Activated CD4-positive, alpha-beta T cell treated with anti-CD3 and anti-CD28 coated beads for 24 hours (primary cell): ENCODE results near the gene TRIM13.
A peak's percentile ranks its signal among the peaks of the same experiment; 100 is the strongest.
"Not testable (repeated sequence)": the region's sequence is repeated elsewhere in the genome, so short reads cannot be mapped to it uniquely, and the experiment has no call there.

Experiments used
- DNase-seq, 2 donors: peaks; one replicate each; pipeline ENCODE4 v3.0.0-alpha.2; 2020; ENCODE audit warnings: low read depth in 2 of 2

TRIM13 gene, protein sequence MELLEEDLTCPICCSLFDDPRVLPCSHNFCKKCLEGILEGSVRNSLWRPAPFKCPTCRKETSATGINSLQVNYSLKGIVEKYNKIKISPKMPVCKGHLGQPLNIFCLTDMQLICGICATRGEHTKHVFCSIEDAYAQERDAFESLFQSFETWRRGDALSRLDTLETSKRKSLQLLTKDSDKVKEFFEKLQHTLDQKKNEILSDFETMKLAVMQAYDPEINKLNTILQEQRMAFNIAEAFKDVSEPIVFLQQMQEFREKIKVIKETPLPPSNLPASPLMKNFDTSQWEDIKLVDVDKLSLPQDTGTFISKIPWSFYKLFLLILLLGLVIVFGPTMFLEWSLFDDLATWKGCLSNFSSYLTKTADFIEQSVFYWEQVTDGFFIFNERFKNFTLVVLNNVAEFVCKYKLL

DNA sequence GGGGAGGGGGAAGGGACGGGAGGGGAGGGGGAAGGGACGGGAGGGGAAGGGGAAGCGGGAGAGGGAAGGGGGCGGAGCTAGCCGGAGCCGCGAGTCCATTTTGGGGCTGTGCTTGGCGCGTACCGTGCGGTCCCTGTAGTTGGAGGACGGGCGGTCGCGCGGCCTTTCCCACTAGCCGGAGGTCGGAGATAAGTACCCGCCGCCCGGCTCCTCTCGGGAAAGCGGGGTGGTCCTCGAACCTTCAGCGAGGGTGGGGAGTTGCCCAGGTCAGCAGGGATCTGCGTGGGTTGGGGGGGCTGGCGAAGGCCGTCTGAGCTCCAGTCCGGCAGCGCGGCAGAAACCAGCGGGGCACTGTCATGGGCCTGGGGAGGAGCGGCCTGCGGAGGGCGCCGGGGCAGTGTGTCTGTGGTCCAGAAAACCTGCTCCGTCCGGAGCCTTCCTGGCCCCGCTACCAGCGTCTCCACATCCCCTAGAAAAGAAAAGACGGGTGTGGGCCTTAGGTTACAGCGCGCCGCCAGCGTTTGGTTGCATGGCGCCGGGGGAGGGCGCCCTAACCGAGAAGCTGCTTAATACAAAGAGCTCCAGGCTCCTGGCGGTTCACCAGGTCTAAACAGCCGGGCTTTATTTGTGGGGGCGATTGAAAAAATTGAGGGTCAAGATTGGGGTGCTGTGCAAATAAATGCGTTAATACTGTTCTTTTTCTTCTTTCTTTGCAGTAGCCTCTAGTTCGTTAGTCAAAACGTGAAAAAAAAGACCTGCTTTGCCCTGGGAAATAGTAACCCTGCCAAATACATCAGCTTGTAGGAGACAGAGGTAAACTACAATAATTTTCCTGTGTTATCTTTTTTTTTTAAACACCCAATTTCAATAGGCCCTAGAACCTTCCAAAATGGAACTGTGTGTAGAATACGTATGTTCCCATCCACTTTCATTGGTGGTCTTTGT is at the start of gene TRIM13:
Gene TRIM13, plus strand, starts transcription at position 92 of the 945 bp plus-strand sequence. CDS start 14,899 bp downstream, outside the sequence.
- DNase-seq, result peak; percentile 69 to 70

DNA sequence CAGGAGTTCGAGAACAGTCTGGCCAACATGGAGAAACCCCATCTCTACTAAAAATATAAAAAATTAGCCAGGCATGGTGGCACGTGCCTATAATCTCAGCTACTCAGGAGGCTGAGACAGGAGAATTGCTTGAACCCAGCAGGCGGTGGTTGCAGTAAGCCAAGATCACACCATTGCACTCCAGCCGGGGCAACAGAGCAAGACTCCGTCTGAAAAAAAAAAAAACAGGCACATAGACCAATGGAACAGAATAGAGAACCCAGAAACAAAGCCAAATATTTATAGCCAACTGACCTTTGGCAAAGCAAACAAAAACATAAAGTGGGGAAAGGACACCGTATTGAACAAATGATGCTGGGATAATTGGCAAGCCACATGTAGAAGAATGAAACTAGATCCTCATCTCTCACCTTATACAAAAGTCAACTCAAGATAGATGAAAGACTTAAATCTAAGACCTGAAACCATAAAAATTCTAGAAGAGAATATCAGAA is 48.0 kb upstream of the TRIM13 start:
- not testable (repeated sequence) for DNase-seq

DNA sequence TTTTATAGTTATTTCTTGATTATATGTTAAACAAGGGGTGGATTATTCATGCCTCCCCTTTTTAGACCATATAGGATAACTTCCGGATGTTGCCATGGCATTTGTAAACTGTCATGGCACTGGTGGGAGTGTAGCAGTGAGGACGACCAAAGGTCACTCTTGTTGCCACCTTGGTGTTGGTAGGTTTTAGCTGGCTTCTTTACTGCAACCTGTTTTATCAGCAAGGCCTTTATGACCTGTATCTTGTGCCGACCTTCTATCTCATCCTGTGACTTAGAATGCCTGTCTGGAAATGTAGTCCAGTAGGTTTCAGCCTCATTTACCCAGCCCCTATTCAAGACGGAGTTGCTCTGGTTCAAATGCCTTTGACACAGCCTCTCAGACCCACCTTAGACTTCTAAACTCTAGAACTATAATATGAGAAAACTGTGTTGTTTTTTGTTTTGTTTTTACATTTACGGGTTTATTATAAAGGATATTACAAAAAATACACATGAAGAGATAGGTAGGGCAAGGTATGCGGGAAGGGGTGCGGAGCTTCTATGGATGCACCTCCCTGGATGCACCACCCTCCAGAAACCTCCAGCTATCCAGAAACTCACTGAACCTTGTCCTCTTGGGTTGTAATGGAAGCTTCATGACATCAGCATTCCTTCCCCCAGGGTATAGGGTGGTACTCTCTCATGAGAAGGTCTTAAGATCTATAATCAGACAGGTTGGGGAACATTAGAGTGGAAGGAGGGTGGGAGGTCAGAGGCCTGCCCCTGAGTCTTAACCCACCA is 44.9 kb upstream of the TRIM13 start:
- no peak for DNase-seq

DNA sequence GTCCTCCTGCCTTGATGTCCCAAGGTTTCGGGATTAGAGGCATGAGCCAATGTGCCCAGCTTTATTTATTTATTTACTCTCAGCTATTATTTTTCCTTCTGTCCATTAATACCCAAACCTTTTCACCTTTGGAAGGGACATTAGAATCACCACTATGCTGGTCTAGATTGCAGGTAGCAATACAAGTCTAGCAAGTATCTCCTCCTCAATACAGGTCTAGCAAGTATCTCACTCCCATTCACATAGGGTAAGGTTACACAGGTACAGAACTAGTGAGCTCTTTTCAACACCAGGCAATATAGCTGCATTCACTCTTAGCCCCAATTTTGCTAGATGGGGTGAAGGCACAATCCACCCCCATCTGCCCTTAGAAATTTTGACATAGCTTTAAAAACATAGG is 43.3 kb upstream of the TRIM13 start:
- DNase-seq, result no peak

DNA sequence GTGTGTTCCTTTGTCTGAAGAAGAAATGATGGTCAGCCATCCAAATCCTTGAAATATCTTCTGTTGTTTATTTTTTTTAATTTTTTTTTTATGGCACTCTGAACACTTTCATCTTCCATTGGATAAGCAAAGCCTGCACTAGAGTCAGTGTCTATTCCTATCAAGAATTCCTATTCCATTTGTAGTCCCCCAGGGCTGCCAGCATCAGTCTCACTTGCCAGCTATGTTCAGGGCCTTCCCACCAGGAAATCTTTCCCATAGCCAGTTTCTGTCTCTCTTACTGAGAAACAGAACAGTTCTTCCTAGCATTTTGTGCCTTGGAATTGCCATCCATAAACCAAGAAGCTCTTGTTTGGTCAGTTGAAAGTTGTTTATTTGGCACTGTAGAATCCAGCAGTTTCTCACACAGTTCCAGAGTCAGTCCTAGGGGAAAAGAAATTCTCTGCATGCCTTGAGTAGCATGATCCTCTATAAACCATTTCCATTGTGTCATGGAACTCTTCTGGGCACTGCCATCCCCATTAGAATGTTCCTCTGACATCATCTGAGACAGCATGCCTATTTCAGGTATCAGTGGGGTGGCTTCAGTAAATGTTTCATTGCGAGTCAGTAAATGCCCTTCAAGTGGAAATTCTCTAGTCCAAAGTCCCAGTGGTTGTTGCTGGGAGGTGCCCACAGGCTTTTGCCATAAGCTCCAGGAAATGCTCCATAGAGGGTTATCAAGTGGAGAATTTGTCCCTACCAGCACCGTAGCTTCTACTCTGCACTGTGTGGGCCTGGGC is 42.0 kb upstream of the TRIM13 start:
- DNase-seq, result no peak

DNA sequence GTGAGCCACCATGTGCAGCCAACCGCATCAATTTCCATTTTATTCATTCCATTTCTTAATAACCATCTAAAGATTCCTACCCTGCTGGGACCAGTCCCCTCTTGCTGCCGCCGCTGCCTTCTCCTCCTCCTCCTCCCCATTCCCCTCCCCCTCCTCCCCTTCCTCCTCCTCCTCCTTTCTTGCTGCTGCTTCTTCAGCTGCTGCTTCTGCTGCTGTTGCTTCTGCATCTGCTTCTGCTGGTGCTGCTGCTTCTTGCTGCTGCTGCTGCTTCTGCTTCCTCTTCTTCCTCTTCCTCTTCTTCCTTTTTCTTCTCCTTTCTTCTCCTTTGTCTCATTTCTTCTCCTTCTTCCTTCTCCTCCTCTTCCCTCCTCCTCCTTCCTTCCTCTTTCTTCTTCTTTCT is 40.7 kb upstream of the TRIM13 start:
- no peak for DNase-seq

DNA sequence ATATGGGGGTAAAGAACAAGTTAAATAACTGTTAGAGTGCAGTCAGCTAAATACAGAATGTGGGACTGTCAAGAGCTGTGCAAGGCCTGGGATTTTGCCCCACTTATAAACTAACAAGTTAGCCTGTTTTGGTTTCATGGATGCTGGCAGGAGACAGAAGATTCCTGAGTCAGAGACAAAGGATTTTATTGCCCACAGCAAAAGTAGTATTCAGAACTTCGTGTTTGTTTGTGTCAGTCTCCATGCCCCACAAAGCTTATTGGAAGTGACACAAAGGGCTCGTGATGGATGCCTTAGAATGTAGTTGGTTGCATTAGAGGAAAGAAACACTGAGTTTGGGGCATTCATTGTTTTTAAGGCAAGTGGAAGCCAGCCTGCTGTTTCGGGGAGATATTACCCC is 38.5 kb upstream of the TRIM13 start:
- DNase-seq, result no peak

DNA sequence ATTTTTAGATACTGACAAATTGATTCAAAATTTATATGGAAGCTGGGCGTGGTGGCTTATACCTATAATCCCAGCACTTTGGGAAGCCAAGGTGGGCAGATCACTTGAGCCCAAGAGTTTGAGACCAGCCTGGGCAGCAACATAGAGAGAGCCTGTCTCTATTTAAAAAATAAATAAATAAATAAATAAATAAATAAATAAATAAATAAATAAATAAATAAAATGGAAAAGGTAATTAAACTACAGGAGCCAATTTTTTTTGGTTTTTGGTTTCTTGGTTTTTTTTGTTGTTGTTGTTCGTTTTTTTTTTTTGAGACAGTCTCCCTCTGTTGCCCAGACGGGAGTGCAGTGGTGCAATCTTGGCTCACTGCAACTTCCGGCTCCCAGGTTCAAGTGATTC is 29.4 kb upstream of the TRIM13 start:
- no peak for DNase-seq

DNA sequence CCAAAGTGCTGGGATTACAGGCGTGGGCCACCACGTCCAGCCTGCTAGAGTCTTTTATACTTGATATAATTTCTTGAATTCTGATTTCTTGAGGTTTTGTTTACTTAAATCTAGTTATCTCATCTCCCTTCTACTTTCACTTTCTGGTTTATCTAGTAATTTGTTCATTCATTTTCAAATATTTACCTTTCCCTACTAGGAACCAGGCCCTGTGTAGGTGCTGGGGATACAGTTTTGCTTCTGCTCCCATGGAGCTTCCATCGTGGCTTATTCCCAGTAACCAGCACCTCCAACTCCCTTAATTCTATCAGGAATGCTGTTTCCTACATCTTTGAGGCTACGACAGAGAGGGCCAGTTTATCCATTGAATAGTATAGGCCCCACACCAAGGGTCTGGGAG is 24.1 kb upstream of the TRIM13 start:
- DNase-seq, result no peak

DNA sequence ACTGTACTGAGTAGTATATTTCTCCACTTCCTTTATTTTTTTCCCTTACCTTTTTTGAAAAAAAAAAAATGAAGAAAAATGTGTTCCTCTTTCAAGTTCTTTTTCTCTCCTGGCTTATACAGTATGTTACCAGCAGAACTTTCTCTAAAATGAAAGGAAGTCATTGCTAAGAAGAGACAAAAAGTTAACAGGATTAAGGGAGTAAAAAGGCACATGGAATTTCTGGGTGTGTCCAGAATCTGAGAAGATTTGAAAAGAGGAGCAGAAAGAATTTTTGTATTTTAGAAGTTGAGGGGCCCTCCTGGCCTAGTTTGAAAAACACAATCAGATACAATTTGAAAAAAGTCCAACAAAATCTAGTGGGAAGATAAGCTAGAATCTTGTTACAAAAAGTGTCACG is 21.0 kb upstream of the TRIM13 start:
- DNase-seq, result no peak

DNA sequence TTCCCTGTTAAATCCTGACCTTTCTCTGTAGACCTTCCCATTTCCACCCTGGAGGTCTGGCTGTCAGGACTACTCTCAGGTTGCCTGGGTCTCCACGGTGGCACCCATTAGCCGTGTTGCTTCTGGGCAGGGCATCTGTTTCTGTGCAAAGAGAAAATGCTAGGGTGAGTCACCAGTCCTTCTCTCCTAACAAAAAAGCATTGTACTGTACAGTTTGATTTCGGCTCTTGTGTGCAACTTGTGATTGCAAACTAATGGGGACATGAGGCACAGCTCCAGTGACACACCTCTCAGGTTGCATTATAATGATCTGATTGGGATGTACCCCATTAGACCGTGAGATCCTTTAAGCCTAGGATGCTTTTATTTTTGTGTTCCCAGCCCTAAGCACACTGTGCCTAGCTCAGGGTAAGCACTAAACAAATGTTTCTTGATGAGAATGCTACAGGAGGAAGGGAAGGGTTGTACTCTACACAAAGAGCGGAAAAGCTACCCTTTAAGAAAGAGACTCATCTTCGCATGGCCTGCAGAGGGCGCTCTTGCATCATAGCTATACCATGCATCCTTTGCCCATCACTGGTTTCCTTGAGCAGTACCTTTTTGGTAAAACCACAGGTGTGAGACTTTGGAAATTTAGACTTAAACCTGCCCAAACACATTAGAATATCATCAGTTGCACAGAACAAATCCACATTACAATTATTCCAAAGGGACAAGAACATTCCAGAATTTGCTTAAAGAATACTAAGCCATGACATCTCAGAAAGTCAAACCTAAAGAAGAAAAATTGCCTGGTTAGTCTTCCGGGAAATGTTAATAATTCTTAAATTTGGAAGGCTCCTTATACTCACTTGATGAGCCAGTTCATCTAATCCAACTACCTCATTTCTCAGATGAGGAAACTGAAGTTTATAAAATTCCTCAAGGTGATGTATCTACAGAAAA is 20.3 kb upstream of the TRIM13 start:
- DNase-seq, result peak; percentile 64 to 65

DNA sequence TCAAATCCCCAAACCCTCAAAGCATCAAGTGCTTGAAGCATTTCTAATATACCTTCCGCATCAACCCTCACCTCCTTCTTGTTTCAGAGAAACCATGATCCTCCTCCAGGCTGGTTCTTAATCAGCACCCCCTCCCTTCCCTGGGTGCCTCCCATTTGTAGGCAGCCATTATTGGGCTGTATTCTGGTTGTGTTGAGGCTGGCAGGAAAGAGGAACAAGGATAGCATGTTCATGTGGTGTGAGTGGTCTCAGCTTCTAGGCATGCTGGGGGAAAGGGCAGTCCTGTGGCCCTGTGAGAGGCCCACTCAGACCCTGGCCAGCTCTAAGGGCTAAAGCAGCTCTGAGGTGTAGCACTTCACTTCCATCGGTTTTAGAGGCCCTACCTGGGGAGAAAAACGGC is 18.9 kb upstream of the TRIM13 start:
- no peak for DNase-seq

DNA sequence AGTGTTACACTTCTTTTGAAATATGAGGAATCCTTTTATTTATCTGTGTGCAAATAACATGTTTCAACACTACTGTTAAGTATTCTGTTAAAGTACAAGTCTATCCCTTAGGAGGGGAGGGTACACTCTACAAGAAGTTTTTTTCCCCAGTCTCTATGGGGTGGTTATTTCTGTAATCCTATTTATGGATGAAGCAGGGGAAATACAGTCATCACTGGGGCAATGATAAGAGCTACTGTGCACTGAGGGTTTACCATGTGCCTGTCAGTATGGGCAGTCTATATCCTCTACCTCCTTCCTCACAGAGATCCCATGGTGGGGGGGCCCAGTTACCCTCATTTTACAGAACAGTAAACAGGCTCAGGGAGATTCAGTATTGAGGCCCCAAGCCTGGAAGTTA is 16.6 kb upstream of the TRIM13 start:
- DNase-seq, result no peak

DNA sequence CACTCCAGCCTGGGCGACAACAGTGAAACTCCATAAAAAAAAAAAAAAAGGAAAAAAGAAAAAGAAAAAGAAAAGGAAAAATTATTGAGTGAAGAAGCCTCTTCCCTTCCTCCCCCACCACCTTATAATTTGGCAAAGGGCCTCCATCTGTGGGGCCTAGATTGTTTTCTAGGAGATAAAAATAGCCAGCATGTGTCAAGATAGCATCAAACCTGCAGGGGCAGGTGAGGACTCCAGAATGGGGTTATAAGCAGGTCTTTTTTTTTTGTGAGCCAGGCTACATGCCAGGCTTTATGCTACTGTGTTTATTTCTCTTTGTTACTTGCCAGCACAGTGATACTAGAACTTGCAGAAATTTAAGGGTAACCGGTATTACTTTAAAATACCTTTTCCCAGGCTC is 11.7 kb upstream of the TRIM13 start:
- DNase-seq, result no peak

DNA sequence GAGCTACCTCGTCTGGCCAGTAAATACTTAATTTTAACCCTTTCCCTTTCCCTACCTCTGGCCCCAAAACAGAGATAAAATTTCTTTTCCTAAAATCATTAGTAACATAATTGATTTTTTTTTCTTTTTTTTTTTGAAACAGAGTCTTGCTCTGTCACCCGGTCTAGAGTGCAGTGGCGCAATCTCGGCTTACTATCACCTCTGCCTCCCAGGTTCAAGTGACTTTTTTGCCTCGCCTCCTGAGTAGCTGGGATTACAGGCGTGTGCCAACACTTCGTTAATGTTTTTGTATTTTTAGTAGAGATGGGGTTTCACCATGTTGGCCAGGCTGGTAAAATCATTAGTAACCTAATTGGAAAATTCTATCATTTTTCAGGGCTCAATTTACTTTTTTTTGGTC is 10.4 kb upstream of the TRIM13 start:
- no peak for DNase-seq

DNA sequence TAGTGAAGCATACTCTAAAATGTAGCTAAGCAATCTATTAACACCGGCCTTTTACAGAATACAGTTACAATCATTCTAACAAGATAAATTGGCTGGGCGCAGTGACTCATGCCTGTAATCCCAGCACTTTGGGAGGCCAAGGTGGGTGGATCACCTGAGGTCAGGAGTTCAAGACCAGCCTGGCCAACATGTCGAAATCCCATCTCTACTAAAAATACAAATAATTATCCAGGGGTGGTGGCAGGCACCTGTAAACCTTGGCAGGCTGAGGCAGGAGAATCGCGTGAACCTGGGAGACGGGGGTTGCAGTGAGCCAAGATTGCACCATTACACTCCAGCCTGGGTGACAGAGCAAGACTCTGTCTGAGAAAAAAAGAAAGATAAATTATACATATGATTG is 6.2 kb upstream of the TRIM13 start:
- not testable (repeated sequence) for DNase-seq

DNA sequence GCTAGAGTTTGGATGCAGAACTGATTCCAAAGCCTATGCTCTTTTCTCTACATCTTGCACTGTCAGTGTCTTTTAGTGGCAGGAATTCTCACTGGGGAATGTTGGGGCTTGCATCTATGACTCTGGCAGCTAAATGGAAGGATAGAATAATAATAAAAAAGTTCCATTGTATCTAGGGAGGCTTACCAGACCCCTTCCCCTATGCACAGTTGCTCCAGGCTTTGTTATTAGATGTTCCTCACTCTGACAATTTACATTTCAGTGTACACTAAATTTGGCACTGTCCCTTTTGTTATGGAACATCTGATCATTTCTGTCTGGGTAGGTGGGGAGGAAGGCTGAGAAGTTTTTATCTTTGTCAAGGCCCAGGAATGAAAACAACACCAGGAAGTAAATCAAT is 3.7 kb upstream of the TRIM13 start:
- DNase-seq, result no peak

DNA sequence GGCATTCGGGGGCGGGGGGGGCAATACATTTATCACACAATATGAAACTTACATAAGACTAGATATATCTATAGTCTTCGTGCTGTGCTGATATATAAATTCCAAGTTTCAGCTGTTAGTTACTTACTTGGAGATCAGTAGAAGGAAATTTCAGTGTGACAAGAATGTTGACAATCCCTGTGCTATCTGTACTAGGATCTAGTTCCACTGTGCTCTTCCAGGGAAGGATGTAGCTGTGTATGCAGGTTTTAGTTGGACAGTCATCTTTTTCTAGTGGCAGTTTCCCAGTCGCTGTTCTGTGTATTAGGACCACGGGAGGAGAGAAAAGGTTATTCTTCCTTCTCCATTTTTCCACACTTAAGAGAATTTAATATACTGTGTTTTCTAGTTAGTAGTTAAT is 3.2 kb upstream of the TRIM13 start:
- DNase-seq, result no peak

DNA sequence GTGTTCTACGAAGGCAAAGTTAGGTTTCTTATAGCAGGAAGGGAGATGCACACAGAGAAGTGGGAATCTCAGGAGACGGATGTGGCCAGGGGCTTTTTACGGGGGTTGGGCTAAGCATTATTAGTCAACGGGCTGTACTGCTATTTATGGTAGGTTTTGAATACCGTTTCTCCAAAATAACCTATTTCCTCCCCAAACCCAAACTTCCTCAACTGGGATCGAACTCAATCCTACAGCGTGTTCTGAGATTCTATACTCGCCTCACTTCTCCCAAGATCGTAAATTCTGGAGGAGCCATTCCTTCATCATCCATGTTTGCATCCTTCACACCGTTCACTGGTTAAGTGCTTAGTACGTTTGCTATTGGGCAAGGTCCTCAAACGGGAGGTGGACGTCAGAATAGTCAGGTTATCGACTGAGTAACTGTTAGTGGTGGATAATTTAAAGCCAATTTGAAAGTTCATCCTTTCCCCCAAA is 1.2 kb upstream of the TRIM13 start:
- DNase-seq, result no peak
